ENCODE measurements around the gene ZNF302. TPM values are rescaled to one million over a fixed set of nuclear protein-coding genes. Genes with fewer than 3 reads are reported as not detected.

The ZNF302 gene
- total RNA-seq, 1 experiment from 2014 or later, result 19.5 TPM

- Histone ChIP-seq H2AFZ (no peak overlapping the region), H3K9me3 (ENCODE audit: insufficient read depth, low read depth) (peaks cover 10% of the 10 kb centered on the region; the same call in 1 of the 2 replicates), H3K27ac (no peak overlapping the region), H3K4me3 (no peak overlapping the region), H3K4me2 (no peak overlapping the region), H4K20me1 (ENCODE audit: insufficient read depth) (no peaks in the 10 kb centered on the region), H3K36me3 (ENCODE audit: low read depth) (no peaks in the 10 kb centered on the region), H3K27me3 (ENCODE audit: insufficient read depth, low read depth) (peaks cover 26% of the 10 kb centered on the region), H3K4me1 (replicated peaks; ENCODE audit: insufficient read depth) (no peaks in the 10 kb centered on the region), H3K79me2 (ENCODE audit: low read depth) (no peaks in the 10 kb centered on the region), H3F3A (ENCODE audit: insufficient read depth, low read depth) (no peaks in the 10 kb centered on the region), H3K9me2 (ENCODE audit: insufficient read depth) (no peaks in the 10 kb centered on the region)
- DNase-seq, result no peak
- ChIA-PET CTCF (no interaction called here), POLR2A (ENCODE audit: unreplicated experiment) (no interaction called here)
- TF ChIP-seq EZH2 (IDR thresholded peaks at IDR 0.05; ENCODE audit: low read depth), result no peak
- TF ChIP-seq CTCF (conservative IDR thresholded peaks at IDR 0.05), result no peak
- BruUV-seq (replicated peaks), result no TSS peak
- intact Hi-C loops (cut with micrococcal nuclease; ENCODE audit: unreplicated experiment), result no loop called here
These were observed 37.9 kb downstream of the ZNF302 start for GRCh38 chr19:34715357-34715756.

- no TSS peak for BruUV-seq (replicated peaks)
- no peak overlapping the region for H3K4me2 ChIP-seq
- no peaks in the 10 kb centered on the region for H3F3A ChIP-seq (ENCODE audit: insufficient read depth, low read depth)
- no peaks in the 10 kb centered on the region for H3K79me2 ChIP-seq (ENCODE audit: low read depth)
- ChIA-PET CTCF (no interaction called here), POLR2A (ENCODE audit: unreplicated experiment) (no interaction called here)
- no peaks in the 10 kb centered on the region for H3K9me3 ChIP-seq (ENCODE audit: insufficient read depth, low read depth)
- no peaks in the 10 kb centered on the region for H3K9me2 ChIP-seq (ENCODE audit: insufficient read depth)
- no peak for TF ChIP-seq EZH2 (IDR thresholded peaks at IDR 0.05; ENCODE audit: low read depth)
- TF ChIP-seq CTCF (conservative IDR thresholded peaks at IDR 0.05), result no peak
- no peaks in the 10 kb centered on the region for H4K20me1 ChIP-seq (ENCODE audit: insufficient read depth)
- H3K36me3 ChIP-seq (ENCODE audit: low read depth), result no peaks in the 10 kb centered on the region
- H3K27me3 ChIP-seq (ENCODE audit: insufficient read depth, low read depth), result peaks cover 78% of the 10 kb centered on the region
- no peak overlapping the region for H3K4me3 ChIP-seq
- no peak for DNase-seq
- intact Hi-C loops (cut with micrococcal nuclease; ENCODE audit: unreplicated experiment), result no loop called here
- no peak overlapping the region for H2AFZ ChIP-seq
- no peak overlapping the region for H3K27ac ChIP-seq
- no peaks in the 10 kb centered on the region for H3K4me1 ChIP-seq (replicated peaks; ENCODE audit: insufficient read depth)
These were observed 44.9 kb downstream of the ZNF302 start for GRCh38 chr19:34722353-34722752.

GRCh38 chr19:34725400-34725799 lies 47.9 kb downstream of the ZNF302 start:
- no peak for DNase-seq
- Histone ChIP-seq H3K36me3 (ENCODE audit: low read depth) (no peaks in the 10 kb centered on the region), H3K9me2 (ENCODE audit: insufficient read depth) (no peaks in the 10 kb centered on the region), H4K20me1 (ENCODE audit: insufficient read depth) (no peaks in the 10 kb centered on the region), H3K27me3 (ENCODE audit: insufficient read depth, low read depth) (peaks cover 68% of the 10 kb centered on the region), H3K4me2 (no peak overlapping the region), H3K4me3 (no peak overlapping the region), H2AFZ (no peak overlapping the region), H3K9me3 (ENCODE audit: insufficient read depth, low read depth) (no peaks in the 10 kb centered on the region), H3K79me2 (ENCODE audit: low read depth) (no peaks in the 10 kb centered on the region), H3K4me1 (replicated peaks; ENCODE audit: insufficient read depth) (no peaks in the 10 kb centered on the region), H3K27ac (no peak overlapping the region), H3F3A (ENCODE audit: insufficient read depth, low read depth) (no peaks in the 10 kb centered on the region)
- TF ChIP-seq EZH2 (IDR thresholded peaks at IDR 0.05; ENCODE audit: low read depth) (no peak), CTCF (conservative IDR thresholded peaks at IDR 0.05) (no peak)
- no TSS peak for BruUV-seq (replicated peaks)
- ChIA-PET CTCF (no interaction called here), POLR2A (ENCODE audit: unreplicated experiment) (no interaction called here)
- intact Hi-C loops (cut with micrococcal nuclease; ENCODE audit: unreplicated experiment), result no loop called here
